Activated T-helper 1 cell treated with anti-CD3 and anti-CD28 coated beads, Interleukin-12 subunit alpha, Interleukin-12 subunit beta, Interleukin-2, Interleukin-4 antibody, amounts not matched to agents 30 ng/mL and 10 ng/mL and 1 ng/mL, durations not matched to agents 14 hours and 24 hours and 36 hours (primary cell): ENCODE measurements around the gene TIMM23B. TPM values are rescaled to one million over a fixed set of nuclear protein-coding genes. Genes with fewer than 3 reads are reported as not detected.
"Not testable (repeated sequence)": the region's sequence is repeated elsewhere in the genome, so short reads cannot be mapped to it uniquely, and the experiment has no call there.

ENCODE experiments used
- DNase-seq: peaks from one replicate; pipeline ENCODE4 v3.0.0; 2021; ENCODE audit warnings: low spot score
- H3K27ac Mint-ChIP-seq: one replicate; pipeline ENCODE4 v1.8.0; 2021; ENCODE audit warnings: mild to moderate bottlenecking, mixed read lengths
- H3K27me3 Mint-ChIP-seq: one replicate; pipeline ENCODE4 v1.8.0; 2022; ENCODE audit warnings: mild to moderate bottlenecking, moderate library complexity, mixed read lengths; ENCODE audit not compliant: insufficient read depth
- H3K36me3 Mint-ChIP-seq: one replicate; pipeline ENCODE4 v1.8.0; 2021; ENCODE audit warnings: low read depth, mixed read lengths
- H3K4me1 Mint-ChIP-seq: one replicate; pipeline ENCODE4 v1.8.0; 2021; ENCODE audit warnings: low read depth, mixed read lengths
- H3K4me3 Mint-ChIP-seq: one replicate; pipeline ENCODE4 v1.8.0; 2021; ENCODE audit warnings: mild to moderate bottlenecking, moderate library complexity, mixed read lengths
- H3K9me3 Mint-ChIP-seq: one replicate; pipeline ENCODE4 v1.8.0; 2021; ENCODE audit warnings: mixed read lengths
- intact Hi-C: fragments of 100-400 bp; cut with micrococcal nuclease; formaldehyde crosslinking; loops from one replicate; pipeline ENCODE4 v1.15.1; 2024
- total RNA-seq: library from RNA; stranded (reverse); gene quantifications from 2 replicates; pipeline ENCODE4 v1.2.3, GENCODE V29; 2022

The TIMM23B gene
- total RNA-seq, 1 donor from 2014 or later = 31.6 TPM

DNA sequence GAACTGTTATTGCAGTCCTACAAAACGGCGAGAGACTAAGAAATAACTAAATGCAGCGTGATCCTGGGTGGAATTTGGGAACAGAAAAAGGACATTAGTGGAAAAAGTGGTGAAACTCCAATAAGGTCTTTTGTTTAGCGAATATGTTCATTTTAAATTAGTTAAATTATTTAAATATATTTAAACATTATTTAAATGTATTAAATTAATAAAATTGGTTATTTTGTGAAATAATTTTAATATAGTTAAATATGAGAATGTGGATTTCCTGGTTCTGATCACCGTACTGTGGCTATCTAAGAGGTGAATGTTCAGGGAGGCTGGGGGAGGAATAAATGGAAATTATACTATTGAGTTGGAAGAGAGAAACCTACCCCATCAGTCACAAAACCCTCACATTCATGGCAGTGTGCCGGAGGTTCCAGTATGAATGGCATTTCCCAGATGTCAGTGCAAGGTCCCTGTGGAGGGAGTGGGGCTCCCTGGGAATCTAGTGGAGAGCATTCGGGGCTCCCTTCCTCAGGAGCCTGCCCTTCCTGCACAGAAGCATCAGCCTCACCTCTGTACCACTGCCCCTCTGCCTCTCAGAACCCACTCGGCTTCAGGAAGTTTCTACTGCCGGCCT is 73.9 kb downstream of the TIMM23B start:
- DNase-seq, H3K4me1 Mint-ChIP-seq, H3K27me3 Mint-ChIP-seq, H3K4me3 Mint-ChIP-seq, H3K27ac Mint-ChIP-seq, H3K36me3 Mint-ChIP-seq, intact Hi-C loops, H3K9me3 Mint-ChIP-seq: not testable (repeated sequence)

DNA sequence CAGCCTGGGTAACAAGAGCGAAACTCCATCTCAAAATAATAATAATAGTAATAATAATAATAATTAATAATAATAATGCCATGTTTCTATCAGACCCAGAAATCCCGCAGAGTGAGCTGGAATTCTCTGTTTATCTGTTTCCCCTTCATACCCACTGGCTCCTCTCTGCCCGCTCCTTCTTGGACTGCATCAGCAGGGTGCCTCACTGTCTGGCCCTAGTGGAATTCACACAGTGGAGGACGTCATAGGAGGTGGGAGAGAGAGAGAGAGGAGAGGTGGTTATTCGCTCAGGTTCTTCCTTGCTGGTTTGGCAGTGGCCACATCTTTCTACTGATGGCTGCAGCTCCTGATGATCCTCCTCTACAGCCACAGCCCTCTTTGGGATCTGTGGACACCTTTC is 75.1 kb downstream of the TIMM23B start:
- intact Hi-C loops, H3K27ac Mint-ChIP-seq, H3K4me1 Mint-ChIP-seq, H3K27me3 Mint-ChIP-seq, H3K9me3 Mint-ChIP-seq, H3K36me3 Mint-ChIP-seq, DNase-seq, H3K4me3 Mint-ChIP-seq: not testable (repeated sequence)

DNA sequence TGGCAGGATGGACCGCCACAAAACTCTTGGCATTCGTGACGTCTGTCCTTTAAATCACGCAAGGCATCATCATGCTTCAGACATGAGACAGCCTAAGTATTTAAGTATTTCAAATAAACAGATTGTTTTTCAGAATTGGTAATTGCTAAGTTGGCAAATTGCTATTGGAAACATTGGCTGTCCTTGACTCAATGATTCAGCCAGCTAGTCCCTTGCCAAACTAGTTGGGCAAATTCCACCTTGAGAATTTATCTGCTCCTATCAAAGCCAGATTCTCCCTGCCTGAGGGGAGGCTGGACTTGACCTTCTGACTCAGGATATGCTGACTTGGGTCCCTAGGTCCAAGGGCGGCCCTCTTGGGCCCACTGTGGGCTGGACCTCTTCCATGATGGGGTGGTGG is 75.8 kb downstream of the TIMM23B start:
- intact Hi-C loops = not testable (repeated sequence)

DNA sequence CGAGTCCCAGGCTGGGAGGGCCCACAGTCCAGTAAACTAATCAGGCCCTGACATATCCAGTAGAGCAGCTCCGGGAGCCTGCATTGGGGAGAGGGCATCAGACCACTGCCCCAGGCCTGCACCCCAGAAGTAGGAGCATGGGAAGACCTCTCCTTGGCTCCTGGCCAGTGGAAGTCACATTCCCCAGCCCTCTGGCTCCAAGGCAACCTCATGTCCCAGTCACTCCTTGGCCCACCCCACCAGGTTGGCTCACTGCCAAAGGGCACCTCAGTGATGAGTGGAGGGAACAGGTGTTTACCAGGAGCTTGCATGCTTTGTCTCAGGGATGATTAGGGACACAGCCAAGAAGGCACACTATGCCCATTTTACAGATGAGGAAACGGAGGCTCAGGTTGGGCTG is 77.4 kb downstream of the TIMM23B start:
- intact Hi-C loops, H3K4me3 Mint-ChIP-seq, DNase-seq, H3K36me3 Mint-ChIP-seq, H3K9me3 Mint-ChIP-seq, H3K27ac Mint-ChIP-seq, H3K27me3 Mint-ChIP-seq, H3K4me1 Mint-ChIP-seq: not testable (repeated sequence)

More for the DNA sequence above, 75.8 kb downstream of the TIMM23B start:
- H3K4me3 Mint-ChIP-seq, H3K27ac Mint-ChIP-seq, DNase-seq, H3K9me3 Mint-ChIP-seq, H3K36me3 Mint-ChIP-seq, H3K4me1 Mint-ChIP-seq, H3K27me3 Mint-ChIP-seq: not testable (repeated sequence)

DNA sequence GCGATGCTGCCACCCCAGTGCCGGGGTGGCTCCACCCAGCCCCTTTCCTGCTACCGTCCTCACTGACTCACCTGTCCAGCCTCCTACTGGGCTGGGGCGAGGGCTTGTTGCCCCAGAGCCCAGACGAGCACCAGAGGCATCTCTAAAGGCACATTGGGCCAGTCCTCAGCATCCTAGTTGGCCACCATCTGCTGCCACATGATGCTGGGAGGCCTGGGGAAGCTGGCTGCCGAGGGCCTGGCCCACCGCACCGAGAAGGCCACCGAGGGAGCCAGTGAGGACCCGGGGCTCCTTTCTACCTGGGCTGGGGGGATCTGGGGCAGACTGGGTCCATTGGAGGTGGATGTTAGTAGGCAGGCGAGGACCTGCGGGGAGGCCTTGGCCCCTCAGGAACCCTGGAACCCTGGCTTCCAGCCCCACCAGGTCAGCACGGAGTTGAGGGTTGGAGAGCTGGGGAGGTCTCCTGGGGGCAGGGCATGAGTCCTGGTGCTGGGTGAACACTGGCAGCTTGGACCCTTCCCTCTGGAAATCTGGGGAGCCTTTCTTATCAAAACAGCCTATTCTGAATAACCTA is 78.7 kb downstream of the TIMM23B start:
- H3K4me1 Mint-ChIP-seq, H3K27me3 Mint-ChIP-seq, H3K4me3 Mint-ChIP-seq, H3K27ac Mint-ChIP-seq, DNase-seq, intact Hi-C loops, H3K9me3 Mint-ChIP-seq, H3K36me3 Mint-ChIP-seq: not testable (repeated sequence)

DNA sequence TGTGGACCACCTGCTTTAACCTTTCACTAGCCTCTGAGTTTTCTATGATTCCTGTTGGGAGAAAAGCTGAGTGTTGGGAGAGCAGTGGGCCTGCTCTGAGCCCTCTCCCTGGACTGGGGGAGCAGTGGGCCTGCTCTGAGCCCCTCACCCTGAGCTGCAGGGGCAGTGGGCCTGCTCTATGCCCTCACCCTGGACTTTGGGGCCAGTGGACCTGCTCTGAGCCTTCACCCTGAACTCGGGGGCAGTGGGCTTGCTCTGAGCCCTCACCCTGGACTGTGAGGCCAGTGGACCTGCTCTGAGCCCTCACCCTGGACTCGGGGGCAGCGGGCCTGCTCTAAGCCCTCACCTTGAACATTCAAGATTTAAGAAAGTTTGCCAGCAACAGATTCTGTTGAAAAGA is 79.8 kb downstream of the TIMM23B start:
- H3K27ac Mint-ChIP-seq = no peak overlapping the region
- peaks cover 13% of the 10 kb centered on the region for H3K27me3 Mint-ChIP-seq
- H3K36me3 Mint-ChIP-seq = no peaks in the 10 kb centered on the region
- intact Hi-C loops = no loop called here
- no peaks in the 10 kb centered on the region for H3K9me3 Mint-ChIP-seq
- DNase-seq = no peak
- no peaks in the 10 kb centered on the region for H3K4me1 Mint-ChIP-seq
- H3K4me3 Mint-ChIP-seq = no peak overlapping the region

Other genes with a start within 250 kb of the TIMM23B start
- gene OGDHL, start 179.7 kb upstream of the TIMM23B start, total RNA-seq = 1.2 and 2.8 TPM in 2 replicates
- 35.8 and 38.2 TPM in 2 replicates for gene PARG, start within 50 bp of the TIMM23B start, total RNA-seq
- 25.0 and 27.6 TPM in 2 replicates for gene AGAP6, start 46.4 kb downstream of the TIMM23B start, total RNA-seq
- 24.1 and 26.8 TPM in 2 replicates for gene WASHC2A, start 125.9 kb downstream of the TIMM23B start, total RNA-seq